NCI-H2227 (cell line): ENCODE data around the gene TLR9.

Experiments used
- DNase-seq: peaks from one replicate; lab custom pipeline; 2025; ENCODE audit not compliant: unreplicated experiment; lab: John Stamatoyannopoulos, UW

Gene TLR9

DNA sequence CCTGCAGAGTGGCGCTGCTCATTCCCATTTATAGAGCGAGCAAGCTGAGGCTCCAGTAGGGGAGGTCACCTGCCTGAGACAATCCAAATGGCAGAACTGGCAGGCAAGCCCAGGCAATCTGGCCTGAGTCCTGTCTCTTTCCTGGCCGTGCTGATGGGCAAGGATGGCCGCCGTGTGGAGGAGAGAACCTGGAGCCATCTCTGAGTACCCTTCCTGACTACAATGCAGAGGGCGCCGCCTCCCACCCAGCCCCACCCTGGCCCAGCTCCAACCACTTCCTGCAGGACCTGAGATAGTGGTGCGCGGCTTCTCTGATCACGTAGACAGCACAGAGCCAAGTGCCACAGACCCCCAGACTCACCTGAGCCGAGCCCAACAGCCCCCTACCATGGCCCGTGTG is 7.0 kb downstream of the TLR9 start:
- DNase-seq = no peak

DNA sequence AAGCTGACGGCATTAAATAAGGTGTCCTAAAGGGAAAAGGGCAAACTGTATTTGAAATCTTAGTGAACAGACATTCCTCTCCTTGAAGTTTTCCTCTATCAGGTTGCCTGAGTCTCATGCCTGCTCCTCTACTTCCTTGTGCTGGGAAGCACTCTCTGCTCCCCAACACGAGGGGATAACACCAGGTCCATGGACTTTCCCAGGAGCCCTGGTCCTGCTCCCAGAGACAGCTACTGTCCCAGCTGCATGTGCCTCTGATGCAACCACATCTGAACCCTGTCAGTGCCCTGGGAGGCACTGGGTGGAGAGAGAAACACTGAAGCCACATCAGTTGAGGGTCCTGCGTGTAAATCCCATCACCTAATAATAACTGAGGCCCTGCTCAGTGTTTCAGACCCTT is 7.4 kb downstream of the TLR9 start:
- DNase-seq = no peak

DNA sequence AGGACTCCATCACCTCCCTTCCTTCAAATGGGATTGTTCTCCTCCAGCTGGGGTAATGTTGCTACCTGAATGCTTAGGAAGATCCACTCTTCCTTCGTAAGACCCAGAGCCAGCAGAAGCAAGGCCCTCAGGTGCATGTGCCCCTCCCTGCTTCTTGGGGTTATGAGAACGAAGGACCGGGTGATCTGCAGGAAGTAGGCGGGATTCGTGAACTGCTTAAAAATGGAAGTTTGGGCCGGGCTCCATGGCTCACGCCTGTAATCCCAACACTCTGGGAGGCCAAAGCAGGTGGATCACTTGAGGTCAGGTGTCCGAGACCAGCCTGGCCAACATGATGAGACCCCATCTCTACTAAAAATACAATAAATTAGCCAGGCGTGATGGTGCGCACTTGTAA is 8.0 kb downstream of the TLR9 start:
- DNase-seq = no peak

DNA sequence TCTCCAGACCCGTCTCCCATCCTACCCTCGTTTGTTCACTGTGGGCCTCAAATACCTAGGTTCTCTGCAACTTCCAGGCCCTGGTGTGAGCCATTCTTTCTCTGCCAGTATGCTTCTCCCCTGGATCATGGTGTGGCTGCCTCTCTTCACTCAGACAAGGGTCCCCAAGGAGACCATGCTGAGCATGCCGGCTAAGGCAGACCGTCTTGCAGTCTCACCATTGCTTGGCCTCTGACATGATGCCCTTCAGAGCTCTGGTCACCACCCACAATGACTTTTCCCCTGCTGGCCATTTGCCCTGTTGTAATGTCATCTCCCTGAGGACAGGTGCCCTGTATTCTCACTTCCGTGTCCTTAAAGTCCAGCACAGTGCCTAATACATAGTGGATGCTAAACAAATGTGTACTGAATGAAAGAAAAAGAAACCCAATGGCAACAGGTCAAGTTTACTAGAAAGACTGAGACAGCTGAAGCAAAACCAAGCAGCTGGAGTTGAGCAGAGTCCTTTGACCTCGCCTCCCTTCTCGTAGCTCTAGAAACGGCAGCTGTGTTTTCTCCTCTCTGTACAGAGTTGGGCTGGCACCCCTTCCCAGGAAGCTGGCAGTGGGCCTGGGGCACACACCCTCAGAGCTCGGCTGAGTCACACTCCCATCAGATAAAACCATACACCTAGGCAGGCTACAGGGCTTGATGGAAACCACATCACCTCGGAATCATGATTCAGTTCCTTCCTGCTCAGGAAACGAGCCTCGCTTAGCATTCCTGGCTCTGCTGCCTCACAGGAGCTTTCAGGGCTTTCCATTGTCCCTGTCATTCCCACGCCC is 8.6 kb downstream of the TLR9 start:
- no peak for DNase-seq

DNA sequence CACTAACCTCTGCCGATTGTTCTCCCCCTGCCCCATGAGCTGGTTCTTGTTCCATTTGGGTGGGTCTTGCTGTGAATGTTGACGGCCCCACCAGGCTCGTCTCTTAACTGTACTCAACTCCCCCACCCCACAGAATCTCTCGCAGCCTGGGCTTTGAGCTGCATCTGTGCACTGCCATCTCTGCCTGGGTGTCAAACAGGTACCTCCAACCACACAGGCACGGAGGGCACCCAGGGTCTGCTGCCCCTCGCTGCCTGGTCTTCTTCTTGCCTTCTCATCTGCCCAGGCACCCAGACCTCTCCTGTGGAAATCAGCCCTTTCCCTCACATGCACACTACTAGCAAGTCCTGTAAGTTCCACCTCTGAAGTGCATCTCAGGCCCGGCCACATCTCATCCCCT is 10.1 kb downstream of the TLR9 start:
- DNase-seq = no peak

DNA sequence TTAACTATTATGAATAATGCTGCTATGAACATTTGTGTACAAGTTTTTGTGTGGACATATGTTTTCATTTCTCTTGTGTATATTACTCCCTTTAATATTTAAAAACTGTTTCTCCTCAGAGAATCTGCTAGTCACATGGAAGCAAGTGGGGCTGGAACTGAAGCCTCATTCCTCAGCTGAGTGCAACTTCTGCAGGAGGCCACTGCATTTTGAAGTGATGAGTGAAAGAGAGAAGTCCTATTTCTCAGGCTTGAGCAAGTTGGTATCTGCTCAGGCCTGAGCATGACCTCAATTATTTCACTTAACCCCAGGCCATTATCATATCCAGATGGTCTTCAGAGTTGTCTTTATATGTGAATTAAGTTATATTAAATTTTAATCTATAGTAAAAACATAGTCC is 11.5 kb downstream of the TLR9 start:
- no peak for DNase-seq

DNA sequence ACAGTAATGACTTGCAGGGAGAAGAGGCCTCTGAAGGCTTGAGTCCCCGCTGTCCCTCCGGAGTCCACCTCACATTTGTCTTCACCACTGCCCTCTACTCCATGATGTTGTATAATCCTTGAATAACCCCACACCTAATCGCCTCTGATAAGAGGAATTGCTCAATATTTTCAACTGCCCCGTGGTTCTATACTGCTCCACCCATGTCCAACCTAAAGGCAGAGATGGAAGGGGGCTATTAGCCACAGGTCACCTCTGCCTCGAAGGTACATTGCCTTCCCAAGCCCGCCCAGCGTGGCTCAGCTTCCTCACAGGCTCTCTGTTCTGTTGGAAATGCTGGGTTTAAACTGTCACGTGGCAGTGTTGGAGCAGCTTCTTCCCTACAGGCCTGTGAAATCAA is 12.4 kb downstream of the TLR9 start:
- no peak for DNase-seq

DNA sequence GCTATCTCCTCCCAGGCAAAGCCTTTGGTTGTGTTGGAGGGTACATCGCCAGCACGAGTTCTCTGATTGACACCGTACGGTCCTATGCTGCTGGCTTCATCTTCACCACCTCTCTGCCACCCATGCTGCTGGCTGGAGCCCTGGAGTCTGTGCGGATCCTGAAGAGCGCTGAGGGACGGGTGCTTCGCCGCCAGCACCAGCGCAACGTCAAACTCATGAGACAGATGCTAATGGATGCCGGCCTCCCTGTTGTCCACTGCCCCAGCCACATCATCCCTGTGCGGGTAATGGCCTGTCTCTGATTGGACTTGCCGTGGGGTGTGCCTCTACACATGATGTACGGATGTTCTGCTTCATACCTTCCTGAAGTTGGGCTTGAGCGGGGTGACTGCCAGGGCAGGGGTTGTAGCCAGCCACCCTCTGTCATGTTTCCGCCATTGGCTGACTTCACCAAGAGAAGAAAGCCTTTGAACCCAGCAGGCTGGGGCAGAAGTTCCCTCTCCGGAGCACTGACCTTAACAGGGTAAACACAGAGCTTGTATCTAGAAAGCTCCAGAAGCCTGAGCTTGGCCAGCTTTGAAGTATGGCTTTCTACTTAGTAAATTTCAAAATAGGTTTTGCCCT is 14.1 kb downstream of the TLR9 start:
- DNase-seq = no peak

DNA sequence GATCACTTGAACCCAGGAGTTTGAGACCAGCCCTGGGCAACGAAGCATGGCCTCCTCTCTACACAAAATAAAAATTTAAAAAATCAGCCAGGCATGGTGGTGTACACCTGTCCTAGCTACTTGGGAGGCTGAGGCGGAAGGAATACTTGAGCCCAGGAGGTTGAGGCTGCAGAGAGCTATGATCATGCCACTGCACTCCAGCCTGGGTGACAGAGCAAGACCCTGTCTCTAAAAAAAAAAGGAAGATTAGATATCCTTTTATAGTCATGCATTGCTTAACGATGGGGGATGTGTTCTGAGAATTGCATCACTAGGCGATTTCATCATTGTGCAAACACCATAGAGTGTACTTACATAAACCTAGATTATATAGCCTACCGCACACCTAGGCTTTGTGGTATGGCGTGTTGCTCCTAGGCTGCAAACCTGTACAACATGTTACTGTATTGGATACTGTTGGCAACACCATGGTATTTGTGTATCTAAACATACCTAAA is 14.8 kb downstream of the TLR9 start:
- DNase-seq = no peak

DNA sequence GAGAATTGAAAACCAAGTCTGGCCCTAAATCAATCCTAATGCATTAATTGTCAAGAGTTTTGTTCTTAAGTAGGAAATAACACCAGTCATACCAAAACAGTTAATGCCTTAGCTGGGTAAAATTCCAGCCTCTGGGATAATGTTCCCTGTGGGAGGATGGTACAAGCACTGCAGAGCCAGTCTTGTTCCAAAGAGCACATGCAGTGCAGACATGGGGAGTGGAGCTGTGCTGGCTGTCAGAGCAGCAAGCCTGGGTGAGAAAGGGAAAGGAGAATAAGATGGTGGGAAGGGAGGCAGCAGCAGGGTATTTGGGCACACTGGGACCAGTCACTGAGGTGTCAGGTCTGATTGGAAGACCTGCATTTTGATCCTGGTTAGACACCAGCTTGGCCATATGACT is 15.4 kb downstream of the TLR9 start:
- no peak for DNase-seq

DNA sequence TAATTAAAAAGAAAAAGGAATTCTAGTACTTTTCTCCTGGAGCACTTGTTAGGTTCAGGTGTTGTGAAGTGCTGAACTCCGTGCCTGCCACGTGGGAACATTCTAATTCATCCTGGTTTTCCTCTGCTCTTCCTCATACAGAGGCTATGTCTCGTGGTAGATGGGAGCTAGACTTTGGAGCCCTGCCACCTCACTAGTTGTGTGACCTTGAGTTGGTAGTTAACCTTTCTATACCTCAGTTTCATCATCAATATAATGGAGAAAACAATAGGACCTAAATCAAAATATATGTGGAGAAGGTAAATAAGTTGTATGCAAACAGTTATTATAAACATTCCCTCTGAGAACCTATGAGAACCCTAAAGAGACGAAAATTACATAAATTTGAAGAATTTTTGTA is 16.9 kb downstream of the TLR9 start:
- DNase-seq = no peak

DNA sequence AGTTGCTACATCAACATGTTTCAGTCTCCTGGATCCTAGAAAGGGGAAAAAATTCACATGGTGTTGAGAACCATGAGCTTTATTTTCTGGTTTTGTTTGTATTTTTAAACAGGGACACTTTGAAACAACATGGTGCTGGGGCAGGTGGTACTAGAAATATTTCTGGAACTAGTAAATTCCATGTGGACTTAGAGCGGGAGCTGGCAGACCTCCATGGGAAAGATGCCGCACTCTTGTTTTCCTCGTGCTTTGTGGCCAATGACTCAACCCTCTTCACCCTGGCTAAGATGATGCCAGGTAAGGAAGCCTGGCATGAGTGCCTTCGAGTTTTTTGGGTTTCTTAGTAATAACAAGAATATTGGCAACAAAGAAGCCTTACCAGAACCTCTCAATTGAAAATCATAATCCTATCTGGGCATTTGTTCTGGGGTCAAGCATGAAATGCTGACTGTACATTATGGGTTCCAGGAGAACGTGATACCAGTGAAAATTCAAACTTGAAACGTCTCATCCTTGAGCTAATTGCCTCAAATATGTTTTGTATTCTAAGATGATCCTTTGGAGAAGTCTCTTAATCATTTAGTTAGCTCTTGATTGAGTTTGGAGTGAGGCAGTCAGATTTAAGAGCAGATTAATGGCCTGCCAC is 19.6 kb downstream of the TLR9 start:
- no peak for DNase-seq

DNA sequence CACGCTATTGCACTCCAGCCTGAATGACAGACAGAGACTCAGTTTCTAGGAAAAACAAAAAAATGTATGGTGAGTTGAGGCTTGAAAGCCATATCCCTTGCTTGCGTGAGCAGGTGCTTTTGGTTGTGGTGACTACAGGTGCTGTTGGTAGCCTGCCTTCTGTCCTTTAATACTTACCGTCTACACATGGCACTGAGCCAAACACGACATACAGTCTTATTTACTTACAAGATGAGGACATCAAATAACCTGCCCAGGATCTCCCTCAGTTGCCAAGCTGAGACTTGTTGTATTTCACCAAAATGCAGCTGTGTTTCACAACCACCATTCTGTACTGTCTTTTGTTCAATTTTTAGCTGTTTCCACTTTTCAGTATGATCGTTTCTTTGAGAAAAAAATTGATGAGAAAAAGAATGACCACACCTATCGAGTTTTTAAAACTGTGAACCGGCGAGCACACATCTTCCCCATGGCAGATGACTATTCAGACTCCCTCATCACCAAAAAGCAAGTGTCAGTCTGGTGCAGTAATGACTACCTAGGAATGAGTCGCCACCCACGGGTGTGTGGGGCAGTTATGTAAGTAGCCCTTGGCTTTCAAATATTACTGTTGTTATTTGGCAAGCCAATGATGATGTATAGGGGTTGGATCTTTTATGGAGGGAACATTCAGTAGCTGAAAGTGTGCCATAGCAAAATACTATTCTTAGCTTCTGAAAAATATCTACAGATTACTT is 20.9 kb downstream of the TLR9 start:
- DNase-seq = no peak

DNA sequence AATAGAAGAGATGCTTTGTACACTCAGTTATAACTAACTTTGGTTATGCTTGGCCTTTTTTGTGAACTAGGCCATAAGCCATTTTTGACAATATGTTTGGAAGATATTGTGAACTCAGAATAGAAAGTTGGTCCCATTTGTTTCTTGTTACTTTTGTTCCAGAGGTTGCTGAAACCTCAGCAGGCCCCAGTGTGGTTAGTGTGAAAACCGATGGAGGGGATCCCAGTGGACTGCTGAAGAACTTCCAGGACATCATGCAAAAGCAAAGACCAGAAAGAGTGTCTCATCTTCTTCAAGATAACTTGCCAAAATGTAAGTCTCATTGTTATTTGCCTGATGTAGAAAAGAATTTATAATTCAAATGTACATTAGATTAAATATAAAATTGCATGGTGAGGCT is 21.7 kb downstream of the TLR9 start:
- DNase-seq = no peak

DNA sequence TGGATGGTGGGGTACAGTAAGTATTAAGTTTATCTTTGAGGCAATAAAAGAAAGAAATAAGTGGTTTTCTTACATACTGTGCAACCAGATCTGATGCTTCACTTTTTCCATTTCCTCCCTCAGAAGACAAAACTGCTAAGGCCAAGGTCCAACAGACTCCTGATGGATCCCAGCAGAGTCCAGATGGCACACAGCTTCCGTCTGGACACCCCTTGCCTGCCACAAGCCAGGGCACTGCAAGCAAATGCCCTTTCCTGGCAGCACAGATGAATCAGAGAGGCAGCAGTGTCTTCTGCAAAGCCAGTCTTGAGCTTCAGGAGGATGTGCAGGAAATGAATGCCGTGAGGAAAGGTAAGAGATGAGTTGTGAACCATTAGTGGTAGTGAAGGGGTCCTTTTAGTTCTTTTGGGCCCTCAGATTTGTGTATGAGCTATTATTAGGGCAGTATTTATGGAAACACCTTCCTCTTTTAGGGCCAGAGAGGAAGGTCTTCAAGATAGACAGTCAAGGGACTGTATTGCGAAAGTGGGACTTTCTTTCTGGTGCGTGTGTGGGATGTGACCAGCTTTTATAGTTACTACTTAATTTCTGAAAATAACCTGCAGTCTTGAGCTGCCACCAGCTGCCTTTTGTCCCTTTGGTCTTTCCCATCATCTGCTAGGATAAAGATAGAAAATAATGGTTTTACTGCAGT is 22.9 kb downstream of the TLR9 start:
- DNase-seq = no peak

DNA sequence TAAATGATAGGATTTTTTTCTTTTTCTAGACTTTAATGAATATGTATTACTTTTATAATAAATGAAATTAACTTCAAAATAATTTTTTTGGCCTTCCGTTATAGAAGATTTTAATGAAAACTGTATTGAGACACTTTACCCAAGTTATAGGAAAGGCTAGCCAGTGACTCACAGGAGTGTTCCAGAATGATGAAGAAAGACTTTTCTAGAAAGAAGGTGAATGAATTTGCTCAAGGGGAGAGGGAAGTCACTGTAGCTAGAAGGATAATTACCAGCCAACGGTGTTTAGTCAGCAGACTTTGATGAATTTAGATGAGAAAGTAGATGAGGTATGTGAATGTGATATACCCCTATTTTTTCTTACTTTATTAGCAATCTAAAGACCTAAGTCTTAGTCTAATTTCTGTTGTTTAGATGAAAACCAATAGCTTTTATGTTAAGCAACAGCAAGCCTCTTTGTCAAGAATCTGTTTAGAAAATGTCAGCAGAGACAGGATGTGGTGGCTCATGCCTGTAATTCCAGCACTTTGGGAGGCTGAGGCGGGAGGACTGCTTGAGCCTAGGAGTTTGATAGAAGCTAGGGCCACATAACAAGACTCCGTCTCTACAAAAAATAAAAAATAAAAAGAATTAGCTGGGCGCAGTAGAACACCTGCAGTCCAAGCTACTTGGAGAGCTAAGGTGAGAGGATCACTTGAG is 24.3 kb downstream of the TLR9 start:
- DNase-seq = no peak

DNA sequence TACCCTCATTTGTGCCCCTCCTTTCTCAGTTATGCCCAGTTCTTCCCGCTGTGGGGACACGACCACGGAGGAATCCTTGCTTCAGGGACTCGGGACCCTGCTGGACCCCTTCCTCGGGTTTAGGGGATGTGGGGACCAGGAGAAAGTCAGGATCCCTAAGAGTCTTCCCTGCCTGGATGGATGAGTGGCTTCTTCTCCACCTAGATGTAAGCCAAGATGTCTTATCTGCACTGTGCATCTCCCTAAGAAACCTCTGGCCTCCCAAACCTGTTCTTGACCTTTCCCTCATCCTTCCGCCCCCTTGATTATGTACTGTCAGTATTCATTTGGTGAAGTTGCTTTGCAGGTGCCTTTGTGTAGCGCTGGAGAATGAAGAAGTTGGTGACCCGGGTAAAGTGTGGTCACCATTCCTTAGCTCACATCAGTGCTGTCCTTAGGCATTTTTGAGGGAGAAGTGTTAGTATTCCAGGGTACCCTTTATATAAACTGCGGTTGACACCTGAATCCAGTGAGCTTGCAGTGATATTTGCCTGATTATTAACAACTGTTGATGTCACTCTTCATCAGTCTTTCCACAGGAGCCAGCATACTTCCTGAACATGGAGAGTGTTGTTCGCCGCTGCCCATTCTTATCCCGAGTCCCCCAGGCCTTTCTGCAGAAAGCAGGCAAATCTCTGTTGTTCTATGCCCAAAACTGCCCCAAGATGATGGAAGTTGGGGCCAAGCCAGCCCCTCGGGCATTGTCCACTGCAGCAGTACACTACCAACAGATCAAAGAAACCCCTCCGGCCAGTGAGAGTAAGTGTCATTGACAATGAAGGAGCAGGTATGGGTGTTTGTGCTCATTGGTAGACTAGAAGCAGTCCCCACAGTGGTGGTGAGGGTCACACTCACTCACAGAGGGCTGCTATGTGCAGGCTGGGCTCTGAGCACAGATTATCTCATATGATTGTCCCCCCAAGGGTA is 26.5 kb downstream of the TLR9 start:
- no peak for DNase-seq

DNA sequence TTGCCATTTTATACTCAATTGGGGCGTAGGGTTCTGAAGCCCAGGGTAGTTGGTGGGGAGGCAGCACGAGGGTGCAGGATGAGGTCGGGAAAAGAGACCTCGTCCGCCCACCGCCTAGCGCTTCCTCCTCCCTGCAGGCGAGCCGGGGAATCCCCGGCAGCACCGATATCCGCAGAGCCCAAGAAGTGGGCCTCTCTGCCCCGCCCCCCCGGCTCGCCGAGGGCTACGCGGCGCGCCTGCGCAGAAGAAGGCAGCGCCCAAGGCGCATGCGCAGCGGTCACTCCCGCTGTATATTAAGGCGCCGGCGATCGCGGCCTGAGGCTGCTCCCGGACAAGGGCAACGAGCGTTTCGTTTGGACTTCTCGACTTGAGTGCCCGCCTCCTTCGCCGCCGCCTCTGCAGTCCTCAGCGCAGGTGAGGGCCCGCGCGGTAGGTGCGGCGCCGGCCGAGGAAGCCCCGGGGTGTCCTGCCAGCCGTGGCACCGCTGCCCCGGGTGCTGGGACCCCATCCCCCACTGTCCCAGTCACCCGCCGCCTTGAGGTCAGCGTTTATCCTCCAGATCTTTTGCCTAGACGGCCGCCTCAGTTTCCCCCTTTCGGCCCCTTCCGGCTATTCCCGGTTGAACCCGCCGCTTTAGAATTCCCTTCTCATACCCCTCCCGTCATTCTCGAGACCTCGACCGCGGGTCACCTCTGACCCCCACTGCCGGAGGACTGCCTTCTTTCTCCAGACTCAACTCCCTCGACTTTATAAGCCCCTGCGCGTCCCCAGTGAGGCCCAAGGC is 27.4 kb downstream of the TLR9 start, which contains the start of gene ALAS1:
Gene ALAS1, plus strand, starts transcription at position 319 of the 784 bp plus-strand sequence. CDS start 1,082 bp downstream, outside the sequence.
- DNase-seq = peak; percentile 93
